Hair follicular keratinocyte (primary cell): ENCODE results near the gene CD101. TPM values are rescaled to one million over a fixed set of nuclear protein-coding genes. Genes with fewer than 3 reads are reported as not detected.

Experiments
- total RNA-seq: library from RNA; depleted of rRNA; stranded (reverse); fragments of >200 nt; gene quantifications from 2 replicates; pipeline ENCODE4 v1.2.3, GENCODE V29; 2015

Gene CD101
- total RNA-seq: 0.46 and 0.70 TPM in 2 replicates

GRCh38 chr1:117001254-117001927, at the start of gene CD101:
Gene CD101, plus strand, starts transcription at chr1:117001760. Its CDS starts 58 bp downstream, at chr1:117001818.

GRCh38 chr1:117059678-117060440, 58.3 kb downstream of the CD101 start, which contains the start of gene TTF2:
Gene TTF2, plus strand, starts transcription at chr1:117060326. Its CDS starts 21 bp downstream, at chr1:117060347.

Other genes with a start within 250 kb of the CD101 start
- not detected in 2 replicates for gene CD2, start 247.3 kb upstream of the CD101 start, total RNA-seq
- gene PTGFRN, start 91.8 kb upstream of the CD101 start, total RNA-seq: 121 and 151 TPM in 2 replicates
- gene TTF2, start 58.6 kb downstream of the CD101 start, total RNA-seq: 13.1 and 22.5 TPM in 2 replicates
- gene TRIM45, start 120.0 kb downstream of the CD101 start, total RNA-seq: 1.6 and 2.7 TPM in 2 replicates
- gene VTCN1, start 209.2 kb downstream of the CD101 start, total RNA-seq: not detected in 2 replicates